H1 (cell line): ENCODE data around the gene SELENOI. TPM values are rescaled to one million over a fixed set of nuclear protein-coding genes. Genes with fewer than 3 reads are reported as not detected.

Source experiments
- CHD1 ChIP-seq: IDR thresholded peaks from 2 replicates; pipeline ENCODE4 v1.6.1; 2012; ENCODE audit warnings: low read depth, low read length, improper control_type of control experiment
- CTCF ChIP-seq, 3 experiments: IDR thresholded peaks; 1 replicate in 2 of 3; 2 replicates in 1 of 3; pipeline versions ENCODE4 v1.5.1 to v1.6.1; 2011; ENCODE audit warnings: low read length in 3 of 3, mild to moderate bottlenecking in 3 of 3, inconsistent platforms in 2 of 3, low read depth in 1 of 3, moderate library complexity in 1 of 3; ENCODE audit not compliant: insufficient read depth in 1 of 3; ENCODE audit errors: control extremely low read depth in 1 of 3
- polyA plus RNA-seq, 7 experiments: library from polyadenylated mRNA; depleted of rRNA in 3 of 7; stranded (reverse) in 5 of 7; unstranded in 2 of 7; fragments of >200 nt in 5 of 7; fragments of 200-250 nt in 2 of 7; gene quantifications; 1 replicate in 5 of 7; 2 replicates in 1 of 7; 4 replicates in 1 of 7; pipeline versions ENCODE4 v1.2.1 to v1.2.3, GENCODE V29; 2011 to 2013; ENCODE audit warnings: missing spikeins in 2 of 7, mixed read lengths in 2 of 7
- total RNA-seq: library from RNA; stranded (reverse); fragmentation: NEBNext Ultra II Directional; extraction: Animal tissue kit (Norgen Biotek cat#: 25700); gene quantifications from 2 replicates; pipeline ENCODE4 v1.2.1, GENCODE V29; 2021
- TF ChIP-seq, protein P1 (sequence below): fragments of 300-600 bp; sonication (generic); IDR thresholded peaks from 2 replicates; pipeline ENCODE4 v1.7.1; 2012; ENCODE audit warnings: low read length, moderate library complexity, mild to moderate bottlenecking, inconsistent platforms; ENCODE audit not compliant: insufficient replicate concordance
- TF ChIP-seq, protein P2 (sequence below): IDR thresholded peaks from 2 replicates; pipeline ENCODE4 v1.6.1; 2012; ENCODE audit warnings: inconsistent platforms

Gene SELENOI
- total and polyA plus RNA-seq, 2 of the 8 experiments (the other 6 are each of a cell fraction or from before 2014, with no cell fraction given) = 15.9 to 63.8 TPM

GRCh38 chr2:26345545-26346453, at the start of gene SELENOI (continued):
- TF ChIP-seq, protein P1, sequence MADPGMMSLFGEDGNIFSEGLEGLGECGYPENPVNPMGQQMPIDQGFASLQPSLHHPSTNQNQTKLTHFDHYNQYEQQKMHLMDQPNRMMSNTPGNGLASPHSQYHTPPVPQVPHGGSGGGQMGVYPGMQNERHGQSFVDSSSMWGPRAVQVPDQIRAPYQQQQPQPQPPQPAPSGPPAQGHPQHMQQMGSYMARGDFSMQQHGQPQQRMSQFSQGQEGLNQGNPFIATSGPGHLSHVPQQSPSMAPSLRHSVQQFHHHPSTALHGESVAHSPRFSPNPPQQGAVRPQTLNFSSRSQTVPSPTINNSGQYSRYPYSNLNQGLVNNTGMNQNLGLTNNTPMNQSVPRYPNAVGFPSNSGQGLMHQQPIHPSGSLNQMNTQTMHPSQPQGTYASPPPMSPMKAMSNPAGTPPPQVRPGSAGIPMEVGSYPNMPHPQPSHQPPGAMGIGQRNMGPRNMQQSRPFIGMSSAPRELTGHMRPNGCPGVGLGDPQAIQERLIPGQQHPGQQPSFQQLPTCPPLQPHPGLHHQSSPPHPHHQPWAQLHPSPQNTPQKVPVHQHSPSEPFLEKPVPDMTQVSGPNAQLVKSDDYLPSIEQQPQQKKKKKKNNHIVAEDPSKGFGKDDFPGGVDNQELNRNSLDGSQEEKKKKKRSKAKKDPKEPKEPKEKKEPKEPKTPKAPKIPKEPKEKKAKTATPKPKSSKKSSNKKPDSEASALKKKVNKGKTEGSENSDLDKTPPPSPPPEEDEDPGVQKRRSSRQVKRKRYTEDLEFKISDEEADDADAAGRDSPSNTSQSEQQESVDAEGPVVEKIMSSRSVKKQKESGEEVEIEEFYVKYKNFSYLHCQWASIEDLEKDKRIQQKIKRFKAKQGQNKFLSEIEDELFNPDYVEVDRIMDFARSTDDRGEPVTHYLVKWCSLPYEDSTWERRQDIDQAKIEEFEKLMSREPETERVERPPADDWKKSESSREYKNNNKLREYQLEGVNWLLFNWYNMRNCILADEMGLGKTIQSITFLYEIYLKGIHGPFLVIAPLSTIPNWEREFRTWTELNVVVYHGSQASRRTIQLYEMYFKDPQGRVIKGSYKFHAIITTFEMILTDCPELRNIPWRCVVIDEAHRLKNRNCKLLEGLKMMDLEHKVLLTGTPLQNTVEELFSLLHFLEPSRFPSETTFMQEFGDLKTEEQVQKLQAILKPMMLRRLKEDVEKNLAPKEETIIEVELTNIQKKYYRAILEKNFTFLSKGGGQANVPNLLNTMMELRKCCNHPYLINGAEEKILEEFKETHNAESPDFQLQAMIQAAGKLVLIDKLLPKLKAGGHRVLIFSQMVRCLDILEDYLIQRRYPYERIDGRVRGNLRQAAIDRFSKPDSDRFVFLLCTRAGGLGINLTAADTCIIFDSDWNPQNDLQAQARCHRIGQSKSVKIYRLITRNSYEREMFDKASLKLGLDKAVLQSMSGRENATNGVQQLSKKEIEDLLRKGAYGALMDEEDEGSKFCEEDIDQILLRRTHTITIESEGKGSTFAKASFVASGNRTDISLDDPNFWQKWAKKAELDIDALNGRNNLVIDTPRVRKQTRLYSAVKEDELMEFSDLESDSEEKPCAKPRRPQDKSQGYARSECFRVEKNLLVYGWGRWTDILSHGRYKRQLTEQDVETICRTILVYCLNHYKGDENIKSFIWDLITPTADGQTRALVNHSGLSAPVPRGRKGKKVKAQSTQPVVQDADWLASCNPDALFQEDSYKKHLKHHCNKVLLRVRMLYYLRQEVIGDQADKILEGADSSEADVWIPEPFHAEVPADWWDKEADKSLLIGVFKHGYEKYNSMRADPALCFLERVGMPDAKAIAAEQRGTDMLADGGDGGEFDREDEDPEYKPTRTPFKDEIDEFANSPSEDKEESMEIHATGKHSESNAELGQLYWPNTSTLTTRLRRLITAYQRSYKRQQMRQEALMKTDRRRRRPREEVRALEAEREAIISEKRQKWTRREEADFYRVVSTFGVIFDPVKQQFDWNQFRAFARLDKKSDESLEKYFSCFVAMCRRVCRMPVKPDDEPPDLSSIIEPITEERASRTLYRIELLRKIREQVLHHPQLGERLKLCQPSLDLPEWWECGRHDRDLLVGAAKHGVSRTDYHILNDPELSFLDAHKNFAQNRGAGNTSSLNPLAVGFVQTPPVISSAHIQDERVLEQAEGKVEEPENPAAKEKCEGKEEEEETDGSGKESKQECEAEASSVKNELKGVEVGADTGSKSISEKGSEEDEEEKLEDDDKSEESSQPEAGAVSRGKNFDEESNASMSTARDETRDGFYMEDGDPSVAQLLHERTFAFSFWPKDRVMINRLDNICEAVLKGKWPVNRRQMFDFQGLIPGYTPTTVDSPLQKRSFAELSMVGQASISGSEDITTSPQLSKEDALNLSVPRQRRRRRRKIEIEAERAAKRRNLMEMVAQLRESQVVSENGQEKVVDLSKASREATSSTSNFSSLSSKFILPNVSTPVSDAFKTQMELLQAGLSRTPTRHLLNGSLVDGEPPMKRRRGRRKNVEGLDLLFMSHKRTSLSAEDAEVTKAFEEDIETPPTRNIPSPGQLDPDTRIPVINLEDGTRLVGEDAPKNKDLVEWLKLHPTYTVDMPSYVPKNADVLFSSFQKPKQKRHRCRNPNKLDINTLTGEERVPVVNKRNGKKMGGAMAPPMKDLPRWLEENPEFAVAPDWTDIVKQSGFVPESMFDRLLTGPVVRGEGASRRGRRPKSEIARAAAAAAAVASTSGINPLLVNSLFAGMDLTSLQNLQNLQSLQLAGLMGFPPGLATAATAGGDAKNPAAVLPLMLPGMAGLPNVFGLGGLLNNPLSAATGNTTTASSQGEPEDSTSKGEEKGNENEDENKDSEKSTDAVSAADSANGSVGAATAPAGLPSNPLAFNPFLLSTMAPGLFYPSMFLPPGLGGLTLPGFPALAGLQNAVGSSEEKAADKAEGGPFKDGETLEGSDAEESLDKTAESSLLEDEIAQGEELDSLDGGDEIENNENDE = no peak
- no peak for TF ChIP-seq CTCF (IDR thresholded peaks at IDR 0.05; ENCODE audit: control extremely low read depth in 1 of 3, insufficient read depth in 1 of 3, low read depth in 1 of 3, low read length in 3 of 3)
- no peak for TF ChIP-seq CHD1
- TF ChIP-seq, protein P2, sequence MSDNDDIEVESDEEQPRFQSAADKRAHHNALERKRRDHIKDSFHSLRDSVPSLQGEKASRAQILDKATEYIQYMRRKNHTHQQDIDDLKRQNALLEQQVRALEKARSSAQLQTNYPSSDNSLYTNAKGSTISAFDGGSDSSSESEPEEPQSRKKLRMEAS = no peak
